Smooth muscle cell (in vitro differentiated cells): ENCODE data around the gene GLI2. TPM values are rescaled to one million over a fixed set of nuclear protein-coding genes. Genes with fewer than 3 reads are reported as not detected.

Experiments used
- DNase-seq: peaks from one replicate; lab custom pipeline; 2025; ENCODE audit not compliant: unreplicated experiment; lab: John Stamatoyannopoulos, UW
- H2AFZ ChIP-seq: fragments of 200-600 bp; sonication (generic); 2 replicates; pipeline ENCODE4 v1.6.0; 2016; ENCODE audit warnings: antibody characterized with exemption, low read depth, mild to moderate bottlenecking
- H3F3A ChIP-seq: fragments of 200-600 bp; sonication (generic); 2 replicates; pipeline ENCODE4 v1.6.0; 2017; ENCODE audit warnings: antibody characterized with exemption, low read depth
- H3K27ac ChIP-seq: fragments of 200-600 bp; sonication (generic); 2 replicates; pipeline ENCODE4 v1.5.1; 2016; ENCODE audit warnings: low read depth, mild to moderate bottlenecking
- H3K27me3 ChIP-seq: fragments of 200-600 bp; sonication (generic); 2 replicates; pipeline ENCODE4 v1.6.1; 2016; ENCODE audit warnings: low read depth, mild to moderate bottlenecking
- H3K36me3 ChIP-seq: fragments of 200-600 bp; sonication (generic); 2 replicates; pipeline ENCODE4 v1.5.1; 2016; ENCODE audit warnings: low read depth
- H3K4me1 ChIP-seq: fragments of 200-600 bp; sonication (generic); 2 replicates; pipeline ENCODE4 v1.5.1; 2016; ENCODE audit warnings: low read depth
- H3K4me2 ChIP-seq: fragments of 200-600 bp; sonication (generic); 2 replicates; pipeline ENCODE4 v1.6.0; 2016; ENCODE audit warnings: mild to moderate bottlenecking
- H3K4me3 ChIP-seq: fragments of 200-600 bp; sonication (generic); 2 replicates; pipeline ENCODE4 v1.5.1; 2016; ENCODE audit warnings: mild to moderate bottlenecking
- H3K79me2 ChIP-seq: fragments of 200-600 bp; sonication (generic); 2 replicates; pipeline ENCODE4 v1.6.0; 2016; ENCODE audit warnings: low read depth, mild to moderate bottlenecking
- H3K9ac ChIP-seq: fragments of 200-600 bp; sonication (generic); 2 replicates; pipeline ENCODE4 v1.6.0; 2016; ENCODE audit warnings: low read depth
- H3K9me3 ChIP-seq: fragments of 200-600 bp; sonication (generic); replicated peaks from 2 replicates; pipeline ENCODE4 v1.5.1; 2016; ENCODE audit warnings: low read depth
- H4K20me1 ChIP-seq: fragments of 200-600 bp; sonication (generic); 2 replicates; pipeline ENCODE4 v1.6.0; 2016; ENCODE audit warnings: low read depth
- WGBS: methylation state at CpG from one replicate; pipeline ENCODE4 v1.1.7; 2016; ENCODE audit warnings: low lambda C conversion rate; 5-methylcytosine and 5-hydroxymethylcytosine counted together
- polyA plus RNA-seq: library from polyadenylated mRNA; unstranded; fragments of >200 nt; fragmentation: Nextera tagmentation; extraction: Ambion mirVana; gene quantifications from 2 replicates; pipeline ENCODE4 v1.2.1, GENCODE V29; 2016
- total RNA-seq: library from RNA; depleted of rRNA; stranded (reverse); fragments of >200 nt; gene quantifications from 2 replicates; pipeline ENCODE4 v1.2.3, GENCODE V29; 2014
- TF ChIP-seq, protein P1 (sequence below): fragments of 200-600 bp; sonication (generic); IDR thresholded peaks from 2 replicates; pipeline ENCODE4 v1.5.1; 2017; ENCODE audit warnings: borderline replicate concordance, mild to moderate bottlenecking, antibody characterized with exemption; ENCODE audit not compliant: insufficient read depth, poor library complexity, severe bottlenecking

Gene GLI2
- total and polyA plus RNA-seq, 2 experiments from 2014 or later = 9.4 to 10.6 TPM

DNA sequence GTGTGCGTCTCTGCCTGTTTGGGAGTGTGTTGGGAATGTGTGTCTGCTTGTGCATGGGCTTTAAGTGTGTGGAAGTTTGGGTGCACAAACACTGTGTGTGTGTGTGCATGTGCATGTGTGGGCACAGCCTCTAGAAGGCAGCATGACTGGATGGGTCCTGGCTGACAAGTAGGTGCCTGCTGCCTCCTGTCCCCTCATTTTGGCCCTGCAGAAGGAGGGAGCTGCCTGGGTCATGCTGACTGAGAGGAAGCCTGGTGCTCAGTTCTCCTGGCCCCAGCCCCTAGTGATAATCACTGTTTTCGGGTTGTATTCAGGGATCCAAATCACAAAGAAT, 34.1 kb downstream of the GLI2 start:
- WGBS = 89% methylated on average over 2 of the region's 2 CpGs
- Histone ChIP-seq H3F3A (peaks cover 37% of the 10 kb centered on the region), H4K20me1 (peaks cover 17% of the 10 kb centered on the region), H2AFZ (no peak overlapping the region), H3K9ac (no peak overlapping the region), H3K79me2 (peaks cover 69% of the 10 kb centered on the region), H3K4me3 (no peak overlapping the region), H3K27me3 (no peaks in the 10 kb centered on the region), H3K27ac (no peak overlapping the region), H3K4me2 (no peak overlapping the region), H3K9me3 (no peaks in the 10 kb centered on the region), H3K4me1 (peaks cover 53% of the 10 kb centered on the region), H3K36me3 (no peaks in the 10 kb centered on the region)
- TF ChIP-seq, protein P1, sequence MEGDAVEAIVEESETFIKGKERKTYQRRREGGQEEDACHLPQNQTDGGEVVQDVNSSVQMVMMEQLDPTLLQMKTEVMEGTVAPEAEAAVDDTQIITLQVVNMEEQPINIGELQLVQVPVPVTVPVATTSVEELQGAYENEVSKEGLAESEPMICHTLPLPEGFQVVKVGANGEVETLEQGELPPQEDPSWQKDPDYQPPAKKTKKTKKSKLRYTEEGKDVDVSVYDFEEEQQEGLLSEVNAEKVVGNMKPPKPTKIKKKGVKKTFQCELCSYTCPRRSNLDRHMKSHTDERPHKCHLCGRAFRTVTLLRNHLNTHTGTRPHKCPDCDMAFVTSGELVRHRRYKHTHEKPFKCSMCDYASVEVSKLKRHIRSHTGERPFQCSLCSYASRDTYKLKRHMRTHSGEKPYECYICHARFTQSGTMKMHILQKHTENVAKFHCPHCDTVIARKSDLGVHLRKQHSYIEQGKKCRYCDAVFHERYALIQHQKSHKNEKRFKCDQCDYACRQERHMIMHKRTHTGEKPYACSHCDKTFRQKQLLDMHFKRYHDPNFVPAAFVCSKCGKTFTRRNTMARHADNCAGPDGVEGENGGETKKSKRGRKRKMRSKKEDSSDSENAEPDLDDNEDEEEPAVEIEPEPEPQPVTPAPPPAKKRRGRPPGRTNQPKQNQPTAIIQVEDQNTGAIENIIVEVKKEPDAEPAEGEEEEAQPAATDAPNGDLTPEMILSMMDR = no peak
- DNase-seq = no peak

DNA sequence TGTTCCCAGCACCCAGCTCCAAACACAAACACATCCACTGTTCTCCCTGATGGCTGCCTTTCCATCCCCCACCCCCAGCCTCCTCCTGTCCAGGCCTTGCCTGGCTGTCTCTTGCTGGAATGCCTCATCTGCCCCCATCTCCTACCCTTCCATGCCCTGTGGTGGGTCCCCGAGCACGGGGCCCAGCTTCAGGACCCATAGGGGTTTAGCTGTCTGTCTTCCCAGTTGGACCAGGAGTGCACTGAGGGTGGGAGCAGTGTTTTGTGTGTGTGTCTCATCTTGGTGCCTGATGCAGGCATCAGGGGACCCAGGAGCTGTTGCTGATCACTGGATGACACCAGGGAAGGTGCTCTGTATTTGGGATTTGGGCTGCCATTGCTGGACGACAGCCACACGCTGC, 34.5 kb downstream of the GLI2 start:
- no peaks in the 10 kb centered on the region for H3K27me3 ChIP-seq
- peaks cover 20% of the 10 kb centered on the region for H4K20me1 ChIP-seq
- H3K4me1 ChIP-seq = peaks cover 49% of the 10 kb centered on the region
- peaks cover 70% of the 10 kb centered on the region for H3K79me2 ChIP-seq
- peaks cover 33% of the 10 kb centered on the region for H3F3A ChIP-seq
- H2AFZ ChIP-seq = no peak overlapping the region
- H3K4me2 ChIP-seq = no peak overlapping the region
- H3K4me3 ChIP-seq = no peak overlapping the region
- no peak overlapping the region for H3K9ac ChIP-seq
- no peak for DNase-seq
- WGBS = 91% methylated on average over 4 of the region's 4 CpGs
- H3K9me3 ChIP-seq = no peaks in the 10 kb centered on the region
- H3K27ac ChIP-seq = peak overlapping the region; percentile 87
- H3K36me3 ChIP-seq = no peaks in the 10 kb centered on the region
- TF ChIP-seq, protein P1 = no peak

DNA sequence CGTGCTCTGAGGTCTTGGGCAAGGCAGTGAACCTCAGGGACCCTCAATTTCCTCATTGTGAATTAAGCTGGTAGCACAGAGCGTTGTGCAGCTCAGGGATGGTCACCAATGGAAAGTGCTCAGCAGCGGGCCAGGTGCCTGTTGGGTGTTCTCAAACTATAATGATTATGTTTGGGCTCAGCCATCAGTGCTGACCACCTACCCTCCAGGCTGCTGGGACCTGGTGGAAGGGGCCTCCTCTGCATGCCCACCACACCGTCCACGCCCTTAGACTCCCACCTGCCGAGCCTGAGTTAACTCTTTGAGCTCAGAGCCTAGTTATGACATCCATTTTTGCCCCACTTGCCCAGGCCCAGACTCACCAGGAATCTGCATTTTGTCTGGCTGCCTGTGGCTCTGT, 35.0 kb downstream of the GLI2 start:
- H3K27ac ChIP-seq = peak overlapping the region; percentile 87
- peaks cover 45% of the 10 kb centered on the region for H3K4me1 ChIP-seq
- no peaks in the 10 kb centered on the region for H3K9me3 ChIP-seq
- H3K36me3 ChIP-seq = no peaks in the 10 kb centered on the region
- no peak for DNase-seq
- H2AFZ ChIP-seq = no peak overlapping the region
- TF ChIP-seq, protein P1 = no peak
- peak overlapping the region; percentile 36 for H3K4me2 ChIP-seq
- no peak overlapping the region for H3K4me3 ChIP-seq
- peaks cover 32% of the 10 kb centered on the region for H3F3A ChIP-seq
- WGBS = 94% methylated on average over 6 of the region's 6 CpGs
- H3K27me3 ChIP-seq = no peaks in the 10 kb centered on the region
- peaks cover 75% of the 10 kb centered on the region for H3K79me2 ChIP-seq
- peak overlapping the region; percentile 25 for H3K9ac ChIP-seq
- peaks cover 24% of the 10 kb centered on the region for H4K20me1 ChIP-seq

DNA sequence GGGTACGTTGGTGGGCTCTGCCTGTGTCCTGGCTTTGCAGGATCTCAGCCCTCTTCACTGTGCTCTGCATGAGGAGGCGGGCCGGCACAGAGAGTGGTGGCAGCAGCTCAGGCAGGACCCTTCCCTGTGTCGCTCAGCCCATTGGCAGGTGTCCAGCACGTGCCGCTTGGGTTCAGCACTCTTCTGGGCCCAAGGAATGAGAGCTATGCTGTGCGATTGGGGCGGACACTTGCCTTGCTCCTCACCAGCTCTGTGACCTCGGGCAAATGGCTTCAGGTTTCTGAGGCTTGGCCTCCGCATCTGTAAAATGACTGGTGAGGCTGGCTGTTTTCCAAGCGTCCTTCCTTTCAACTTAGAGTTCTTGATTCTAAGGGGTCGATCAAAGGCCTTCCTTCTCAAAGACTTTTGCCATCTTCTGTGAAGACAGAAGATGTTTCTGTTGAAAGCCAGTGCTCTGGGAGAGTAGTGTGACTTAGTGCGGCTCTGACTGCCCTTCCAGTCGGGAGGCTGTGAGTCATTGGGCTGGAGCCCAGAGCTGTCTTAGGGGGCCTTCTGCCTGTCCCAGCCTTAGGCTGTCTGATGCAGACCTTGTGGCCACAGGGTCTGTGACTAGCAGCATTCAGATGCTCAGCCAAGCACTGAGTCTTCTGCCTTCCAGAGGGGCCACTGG, 35.6 kb downstream of the GLI2 start:
- Histone ChIP-seq H3K79me2 (peaks cover 81% of the 10 kb centered on the region), H2AFZ (no peak overlapping the region), H3K4me1 (peaks cover 39% of the 10 kb centered on the region), H3K27ac (peak overlapping the region; percentile 87), H3K9me3 (no peaks in the 10 kb centered on the region), H3K36me3 (no peaks in the 10 kb centered on the region), H3K4me3 (no peak overlapping the region), H3F3A (peaks cover 32% of the 10 kb centered on the region), H3K9ac (peak overlapping the region; percentile 30), H4K20me1 (peaks cover 30% of the 10 kb centered on the region), H3K27me3 (no peaks in the 10 kb centered on the region), H3K4me2 (peak overlapping the region; percentile 76)
- peak; percentile 28 for DNase-seq
- WGBS = 51% methylated on average over 14 of the region's 14 CpGs
- TF ChIP-seq, protein P1 = no peak
